Fibroblast of villous mesenchyme (primary cell): ENCODE measurements around the gene POFUT2. TPM values are rescaled to one million over a fixed set of nuclear protein-coding genes. Genes with fewer than 3 reads are reported as not detected.

Experiments used
- DNase-seq: peaks from one replicate; pipeline ENCODE4 v3.0.0-alpha.2; 2010; ENCODE audit warnings: low read depth
- H3K4me3 ChIP-seq: 2 replicates; pipeline ENCODE4 v1.5.1; 2011; ENCODE audit warnings: low read depth, mild to moderate bottlenecking, low read length
- CTCF ChIP-seq: IDR thresholded peaks from 2 replicates; pipeline ENCODE4 v1.5.1; 2012; ENCODE audit warnings: low read depth, mild to moderate bottlenecking, low read length; ENCODE audit not compliant: insufficient read depth
- total RNA-seq: library from RNA; depleted of rRNA; stranded (reverse); fragments of >200 nt; gene quantifications from 2 replicates; pipeline ENCODE4 v1.2.3, GENCODE V29; 2012

The POFUT2 gene
- total RNA-seq, 1 donor: 60.0 TPM

DNA sequence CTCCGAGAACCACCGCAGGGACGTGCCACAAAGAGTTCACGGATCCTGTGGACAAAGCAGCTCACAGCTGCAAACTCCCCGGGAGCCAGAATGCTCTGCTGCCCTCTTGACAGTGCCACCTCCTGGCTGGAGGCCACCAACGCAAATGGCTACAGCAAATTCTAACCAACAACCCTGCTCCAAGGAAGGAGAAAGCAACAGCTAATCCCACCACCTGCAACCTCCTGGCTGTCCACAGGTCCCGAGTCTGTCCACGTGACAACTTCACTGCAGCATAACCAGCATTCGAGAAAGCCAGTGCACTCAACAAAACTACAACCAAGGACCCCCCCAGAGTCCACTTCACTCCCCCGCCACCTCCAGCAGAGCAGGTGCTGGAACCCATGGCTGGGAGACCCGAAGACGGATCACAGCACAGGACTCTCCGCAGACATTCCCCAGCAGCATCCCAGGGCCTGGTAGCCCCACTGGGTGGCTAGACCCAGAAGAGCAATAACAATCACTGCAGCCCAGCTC, 17.3 kb downstream of the POFUT2 start:
- H3K4me3 ChIP-seq: no peak overlapping the region
- no peak for DNase-seq
- TF ChIP-seq CTCF: peak; percentile 21

DNA sequence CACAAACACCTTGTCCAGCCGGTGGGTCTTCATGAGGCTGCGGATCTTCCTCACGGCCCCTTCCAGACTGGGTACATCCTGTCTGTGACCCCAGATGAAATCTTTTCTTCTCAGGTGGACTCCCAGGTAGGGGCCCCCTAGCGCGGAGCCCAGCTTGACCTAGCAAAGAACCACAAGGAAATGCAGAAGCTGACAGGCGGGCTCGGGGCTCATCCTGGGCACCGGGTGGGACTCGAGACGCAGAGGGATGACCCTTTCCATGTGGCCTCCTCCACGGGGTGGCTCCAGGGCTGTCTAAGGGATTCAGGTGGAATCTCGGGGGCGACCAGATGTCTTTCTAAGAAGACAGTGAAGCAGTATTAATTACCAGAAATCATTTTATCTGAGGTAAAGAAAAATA, 17.8 kb downstream of the POFUT2 start:
- no peak overlapping the region for H3K4me3 ChIP-seq
- no peak for TF ChIP-seq CTCF
- no peak for DNase-seq

DNA sequence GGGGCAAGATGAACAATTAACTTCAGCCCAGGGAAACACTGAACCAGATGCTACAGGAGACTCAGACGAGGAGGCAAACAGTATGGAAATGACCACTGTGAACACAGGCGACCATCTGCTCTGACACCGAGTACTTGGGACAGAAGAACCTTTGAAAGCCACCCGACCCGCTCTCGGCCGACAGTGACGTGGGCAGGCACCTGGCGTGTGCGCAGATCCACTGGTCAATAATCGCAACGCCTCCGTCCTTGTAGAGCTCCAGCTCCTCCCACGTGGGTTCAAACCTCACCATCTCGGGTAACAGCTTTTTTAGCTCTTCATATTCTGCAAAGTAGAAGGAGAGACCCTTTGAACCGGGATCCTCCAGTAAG, 20.3 kb downstream of the POFUT2 start:
- DNase-seq: no peak
- no peak for TF ChIP-seq CTCF
- no peak overlapping the region for H3K4me3 ChIP-seq

DNA sequence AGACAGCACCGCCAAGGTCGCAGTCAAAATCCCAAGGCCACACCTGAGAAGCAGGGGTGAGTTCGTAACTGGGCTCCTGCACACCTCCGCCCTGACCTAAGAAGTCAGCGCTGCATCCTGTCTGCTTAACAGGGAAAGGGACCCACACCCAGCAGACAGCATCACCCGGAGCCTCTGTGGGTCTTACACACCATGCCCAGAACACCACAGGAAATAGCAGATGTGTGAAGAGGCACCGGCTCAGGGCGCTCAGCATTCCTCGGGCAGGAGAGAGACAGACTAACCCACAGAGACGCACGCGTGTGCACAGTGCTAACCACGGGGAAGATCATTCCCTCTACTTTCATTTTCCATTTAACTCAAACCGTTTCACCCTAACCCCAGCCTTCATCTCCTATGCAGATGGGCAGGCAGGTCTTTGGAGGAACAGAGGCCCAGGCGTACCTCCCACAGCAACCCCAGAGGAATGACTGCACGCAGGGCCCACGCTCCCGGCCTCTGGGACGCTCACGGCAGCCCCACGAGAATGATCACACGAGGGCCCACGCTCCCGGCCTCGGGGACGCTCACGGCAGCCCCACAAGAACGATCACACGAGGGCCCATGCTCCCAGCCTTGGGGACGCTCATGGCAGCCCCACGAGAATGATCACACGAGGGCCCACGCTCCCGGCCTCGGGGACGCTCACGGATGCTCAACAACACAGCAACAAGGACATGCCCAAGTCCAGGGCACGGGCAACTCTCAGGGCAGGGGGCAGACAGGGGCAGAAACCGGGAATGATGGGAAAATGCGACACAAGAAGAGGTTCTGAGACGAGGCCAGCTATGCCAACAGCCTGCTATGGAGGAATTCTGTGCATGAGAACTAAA, 20.9 kb downstream of the POFUT2 start:
- no peak for DNase-seq
- TF ChIP-seq CTCF: no peak
- no peak overlapping the region for H3K4me3 ChIP-seq

- no peak for TF ChIP-seq CTCF
- no peak for DNase-seq
- H3K4me3 ChIP-seq: no peak overlapping the region
These were observed 21.8 kb downstream of the POFUT2 start for GRCh38 chr21:45265721-45266517.

DNA sequence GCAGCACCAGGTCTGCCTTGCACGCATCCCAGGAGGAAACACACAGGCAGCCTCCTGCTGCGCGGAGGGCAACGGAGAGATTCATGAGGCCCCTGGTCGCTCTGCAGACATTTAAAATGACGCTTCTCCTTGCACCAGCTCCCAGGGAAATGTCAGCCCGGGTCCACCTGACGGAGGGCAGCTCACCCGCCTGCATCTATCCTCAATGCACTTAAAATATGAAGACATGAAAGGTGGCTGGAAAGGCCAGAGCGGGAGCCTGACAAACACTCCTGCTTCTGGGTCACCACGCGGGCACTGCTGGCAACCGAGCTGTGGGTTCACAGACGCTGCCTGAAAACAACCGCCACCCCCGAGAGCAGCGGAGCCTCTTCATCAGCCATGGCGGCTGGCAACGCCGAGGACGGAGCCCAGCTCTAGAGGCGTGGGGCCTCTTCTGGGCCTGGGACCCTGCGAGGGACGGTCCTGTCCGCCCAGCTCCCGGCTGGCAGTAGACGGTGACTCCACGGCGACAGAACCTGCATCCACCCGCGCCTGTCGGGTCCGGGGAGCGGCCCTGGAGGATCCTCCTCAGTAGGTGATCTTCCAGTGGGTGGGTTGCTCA, 22.7 kb downstream of the POFUT2 start:
- DNase-seq: no peak
- no peak for TF ChIP-seq CTCF
- no peak overlapping the region for H3K4me3 ChIP-seq
